ENCODE results near the gene SASH1. TPM values are rescaled to one million over a fixed set of nuclear protein-coding genes. Genes with fewer than 3 reads are reported as not detected.

Gene SASH1
- total RNA-seq, 1 donor from 2014 or later = 75.7 TPM

- DNase-seq (ENCODE audit: extremely low spot score, unreplicated experiment) = no peak
- H3K4me1 Mint-ChIP-seq (ENCODE audit: unreplicated experiment) = peaks cover 37% of the 10 kb centered on the region
- H3K27me3 Mint-ChIP-seq (ENCODE audit: unreplicated experiment) = no peaks in the 10 kb centered on the region
- TF ChIP-seq CTCF (IDR thresholded peaks at IDR 0.05) = no peak
- H3K4me3 Mint-ChIP-seq (ENCODE audit: unreplicated experiment) = no peak overlapping the region
- H3K27ac Mint-ChIP-seq (ENCODE audit: unreplicated experiment) = no peak overlapping the region
- H3K36me3 Mint-ChIP-seq (ENCODE audit: unreplicated experiment) = peaks cover 5% of the 10 kb centered on the region
- no peaks in the 10 kb centered on the region for H3K9me3 Mint-ChIP-seq (ENCODE audit: unreplicated experiment)
Measured at GRCh38 chr6:148416330-148416965, 73.8 kb downstream of the SASH1 start.

GRCh38 chr6:148417045-148417444 lies 74.4 kb downstream of the SASH1 start:
- Mint-ChIP-seq H3K4me1 (ENCODE audit: unreplicated experiment) (peaks cover 37% of the 10 kb centered on the region), H3K27me3 (ENCODE audit: unreplicated experiment) (no peaks in the 10 kb centered on the region), H3K36me3 (ENCODE audit: unreplicated experiment) (peaks cover 5% of the 10 kb centered on the region), H3K9me3 (ENCODE audit: unreplicated experiment) (no peaks in the 10 kb centered on the region), H3K4me3 (ENCODE audit: unreplicated experiment) (no peak overlapping the region), H3K27ac (ENCODE audit: unreplicated experiment) (no peak overlapping the region)
- DNase-seq (ENCODE audit: extremely low spot score, unreplicated experiment) = no peak
- no peak for TF ChIP-seq CTCF (IDR thresholded peaks at IDR 0.05)

GRCh38 chr6:148419430-148419829 lies 76.8 kb downstream of the SASH1 start:
- Mint-ChIP-seq H3K27ac (ENCODE audit: unreplicated experiment) (no peak overlapping the region), H3K36me3 (ENCODE audit: unreplicated experiment) (peaks cover 5% of the 10 kb centered on the region), H3K9me3 (ENCODE audit: unreplicated experiment) (no peaks in the 10 kb centered on the region), H3K27me3 (ENCODE audit: unreplicated experiment) (no peaks in the 10 kb centered on the region), H3K4me3 (ENCODE audit: unreplicated experiment) (no peak overlapping the region), H3K4me1 (ENCODE audit: unreplicated experiment) (peaks cover 37% of the 10 kb centered on the region)
- TF ChIP-seq CTCF (IDR thresholded peaks at IDR 0.05) = no peak
- DNase-seq (ENCODE audit: extremely low spot score, unreplicated experiment) = no peak

- no peak for TF ChIP-seq CTCF (IDR thresholded peaks at IDR 0.05)
- peaks cover 7% of the 10 kb centered on the region for H3K36me3 Mint-ChIP-seq (ENCODE audit: unreplicated experiment)
- no peak overlapping the region for H3K27ac Mint-ChIP-seq (ENCODE audit: unreplicated experiment)
- peaks cover 22% of the 10 kb centered on the region for H3K4me1 Mint-ChIP-seq (ENCODE audit: unreplicated experiment)
- no peak overlapping the region for H3K4me3 Mint-ChIP-seq (ENCODE audit: unreplicated experiment)
- no peaks in the 10 kb centered on the region for H3K9me3 Mint-ChIP-seq (ENCODE audit: unreplicated experiment)
- H3K27me3 Mint-ChIP-seq (ENCODE audit: unreplicated experiment) = no peaks in the 10 kb centered on the region
- no peak for DNase-seq (ENCODE audit: extremely low spot score, unreplicated experiment)
Measured at GRCh38 chr6:148422085-148422484, 79.4 kb downstream of the SASH1 start.

GRCh38 chr6:148423133-148423532 lies 80.5 kb downstream of the SASH1 start:
- no peak for TF ChIP-seq CTCF (IDR thresholded peaks at IDR 0.05)

More at GRCh38 chr6:148423133-148423532, 80.5 kb downstream of the SASH1 start:
- Mint-ChIP-seq H3K4me1 (ENCODE audit: unreplicated experiment) (peaks cover 22% of the 10 kb centered on the region), H3K4me3 (ENCODE audit: unreplicated experiment) (no peak overlapping the region), H3K27me3 (ENCODE audit: unreplicated experiment) (no peaks in the 10 kb centered on the region), H3K36me3 (ENCODE audit: unreplicated experiment) (peaks cover 7% of the 10 kb centered on the region), H3K27ac (ENCODE audit: unreplicated experiment) (no peak overlapping the region), H3K9me3 (ENCODE audit: unreplicated experiment) (no peaks in the 10 kb centered on the region)
- DNase-seq (ENCODE audit: extremely low spot score, unreplicated experiment) = no peak

Data from osteocyte (in vitro differentiated cells).